ENCODE results near the gene BPI. TPM values are rescaled to one million over a fixed set of nuclear protein-coding genes. Genes with fewer than 3 reads are reported as not detected.

Gene BPI
- total RNA-seq, 4 donors from 2014 or later: 0.27 to 11.5 (median 3.5) TPM; not detected in 1

DNA sequence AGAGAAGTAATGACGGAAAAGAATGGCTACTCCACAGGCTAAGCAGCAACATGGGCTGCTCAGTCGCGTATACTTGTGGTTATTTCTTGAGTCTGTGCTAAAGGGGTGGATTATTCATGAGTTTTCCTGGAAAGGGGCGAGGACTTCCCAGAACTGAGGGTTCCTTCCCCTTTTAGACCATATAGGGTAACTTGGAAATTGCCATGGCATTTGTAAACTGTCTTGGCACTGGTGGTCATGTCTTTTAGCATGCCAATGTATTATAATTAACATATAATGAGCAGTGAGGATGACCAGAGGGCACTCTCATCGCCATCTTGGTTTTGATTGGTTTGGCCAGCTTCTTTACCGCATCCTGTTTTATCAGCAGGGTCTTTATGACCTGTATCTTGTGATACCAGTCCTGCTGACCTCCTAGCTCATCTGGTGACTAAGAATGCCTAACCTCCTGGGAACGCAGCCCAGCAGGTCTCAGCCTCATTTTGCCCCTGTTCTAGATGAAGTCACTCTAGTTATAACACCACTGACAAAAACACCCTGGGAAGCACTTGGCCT, 53.8 kb downstream of the BPI start:
- H3K27me3 ChIP-seq: no peaks in the 10 kb centered on the region
- no peak overlapping the region for H3K27ac ChIP-seq
- intact Hi-C loops (cut with DNase I; ENCODE audit: low total_unique reads): no loop called here
- H3K36me3 ChIP-seq: no peaks in the 10 kb centered on the region
- H3K9me3 ChIP-seq: no peaks in the 10 kb centered on the region
- no peak for DNase-seq
- no peak overlapping the region for H3K4me3 ChIP-seq
- H3K4me1 ChIP-seq: no peaks in the 10 kb centered on the region
- no peak for TF ChIP-seq POLR2A (IDR thresholded peaks at IDR 0.05)
- TF ChIP-seq, protein P1, sequence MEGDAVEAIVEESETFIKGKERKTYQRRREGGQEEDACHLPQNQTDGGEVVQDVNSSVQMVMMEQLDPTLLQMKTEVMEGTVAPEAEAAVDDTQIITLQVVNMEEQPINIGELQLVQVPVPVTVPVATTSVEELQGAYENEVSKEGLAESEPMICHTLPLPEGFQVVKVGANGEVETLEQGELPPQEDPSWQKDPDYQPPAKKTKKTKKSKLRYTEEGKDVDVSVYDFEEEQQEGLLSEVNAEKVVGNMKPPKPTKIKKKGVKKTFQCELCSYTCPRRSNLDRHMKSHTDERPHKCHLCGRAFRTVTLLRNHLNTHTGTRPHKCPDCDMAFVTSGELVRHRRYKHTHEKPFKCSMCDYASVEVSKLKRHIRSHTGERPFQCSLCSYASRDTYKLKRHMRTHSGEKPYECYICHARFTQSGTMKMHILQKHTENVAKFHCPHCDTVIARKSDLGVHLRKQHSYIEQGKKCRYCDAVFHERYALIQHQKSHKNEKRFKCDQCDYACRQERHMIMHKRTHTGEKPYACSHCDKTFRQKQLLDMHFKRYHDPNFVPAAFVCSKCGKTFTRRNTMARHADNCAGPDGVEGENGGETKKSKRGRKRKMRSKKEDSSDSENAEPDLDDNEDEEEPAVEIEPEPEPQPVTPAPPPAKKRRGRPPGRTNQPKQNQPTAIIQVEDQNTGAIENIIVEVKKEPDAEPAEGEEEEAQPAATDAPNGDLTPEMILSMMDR (IDR thresholded peaks at IDR 0.05): no peak

DNA sequence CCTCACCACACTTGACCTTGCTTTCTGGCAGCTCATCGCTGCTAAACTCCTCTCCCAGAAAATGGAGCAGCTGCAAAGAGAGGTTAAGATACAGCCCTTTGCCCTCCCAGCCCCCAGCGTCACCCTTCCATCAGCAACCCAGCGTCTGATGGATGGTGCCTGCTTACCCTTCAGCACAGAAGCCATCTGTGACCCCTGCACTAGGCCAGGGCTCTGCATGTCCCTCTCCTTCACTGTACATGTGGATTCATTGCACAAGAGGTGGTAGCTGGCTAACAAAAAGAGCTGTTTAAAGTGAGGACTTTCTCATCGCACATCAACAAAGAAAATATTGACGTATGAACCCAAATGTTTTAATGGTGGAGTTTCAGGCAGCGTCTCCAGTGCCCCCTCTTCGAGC, 54.6 kb downstream of the BPI start:
- Histone ChIP-seq H3K27ac (no peak overlapping the region), H3K36me3 (no peaks in the 10 kb centered on the region), H3K27me3 (no peaks in the 10 kb centered on the region), H3K9me3 (no peaks in the 10 kb centered on the region), H3K4me3 (no peak overlapping the region), H3K4me1 (no peaks in the 10 kb centered on the region)
- no peak for DNase-seq
- TF ChIP-seq POLR2A (IDR thresholded peaks at IDR 0.05): no peak
- TF ChIP-seq, protein P1 (IDR thresholded peaks at IDR 0.05): no peak
- intact Hi-C loops (cut with DNase I; ENCODE audit: low total_unique reads): no loop called here

DNA sequence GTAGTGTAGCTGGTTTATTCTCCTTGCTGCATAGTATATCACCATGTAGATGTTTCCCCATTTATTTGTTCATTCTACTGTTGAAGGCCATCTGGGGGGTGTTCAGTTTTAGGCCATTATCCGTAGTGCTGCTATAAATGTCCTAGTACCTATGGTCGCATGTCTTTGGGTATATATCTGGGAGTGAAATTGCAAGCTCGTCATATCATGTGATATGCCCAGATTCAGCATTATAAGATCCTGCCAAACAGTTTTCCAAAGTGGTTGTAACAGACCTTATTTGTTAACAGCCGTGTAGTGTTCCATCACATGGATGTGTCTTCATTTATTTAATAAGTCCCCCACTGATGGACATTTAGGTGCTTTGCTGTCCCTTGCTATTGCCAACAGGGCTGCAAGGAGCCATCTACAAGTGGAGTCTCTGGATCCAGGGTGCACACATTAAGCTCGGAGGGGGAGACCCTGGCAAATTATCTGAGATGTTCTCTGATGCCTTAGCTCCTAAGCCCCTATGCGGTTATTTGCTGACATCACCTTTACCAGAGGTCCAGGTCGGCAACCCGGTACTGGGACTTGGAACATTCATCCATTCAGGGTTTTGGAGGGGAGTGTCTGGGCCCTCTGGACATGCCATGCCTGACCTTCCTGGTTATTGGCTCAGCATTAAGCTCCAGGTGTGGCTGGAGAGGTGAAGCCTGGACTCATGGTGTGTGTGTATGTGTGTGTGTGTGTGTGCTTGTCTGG, 59.2 kb downstream of the BPI start:
- Histone ChIP-seq H3K36me3 (no peaks in the 10 kb centered on the region), H3K27me3 (no peaks in the 10 kb centered on the region)
- intact Hi-C loops (cut with DNase I; ENCODE audit: low total_unique reads): no loop called here

DNA sequence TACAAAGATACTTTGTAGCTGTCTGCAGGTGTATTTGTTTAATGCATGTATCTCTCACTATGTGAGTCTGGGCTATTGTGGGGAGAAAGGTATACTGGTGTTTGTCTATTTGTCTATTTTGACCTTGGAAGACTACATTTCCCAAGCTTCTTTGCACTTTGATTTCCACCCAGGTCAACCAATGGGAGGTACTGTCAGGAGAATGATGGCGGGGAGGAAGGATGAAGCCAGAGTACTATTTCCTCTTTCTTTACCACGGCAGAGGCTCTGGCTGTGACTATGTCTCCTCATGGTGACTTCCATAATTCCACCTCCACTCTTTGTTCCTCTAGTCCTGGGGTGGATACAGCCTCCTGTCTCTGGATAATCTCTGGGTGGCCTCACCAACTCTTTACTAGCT, 65.4 kb downstream of the BPI start:
- Histone ChIP-seq H3K9me3 (no peaks in the 10 kb centered on the region), H3K4me1 (no peaks in the 10 kb centered on the region), H3K27ac (no peak overlapping the region), H3K36me3 (no peaks in the 10 kb centered on the region), H3K4me3 (no peak overlapping the region), H3K27me3 (no peaks in the 10 kb centered on the region)
- no peak for DNase-seq
- intact Hi-C loops (cut with DNase I; ENCODE audit: low total_unique reads): no loop called here
- no peak for TF ChIP-seq POLR2A (IDR thresholded peaks at IDR 0.05)
- TF ChIP-seq, protein P1 (IDR thresholded peaks at IDR 0.05): no peak

More for the DNA sequence above, 59.2 kb downstream of the BPI start:
- no peaks in the 10 kb centered on the region for H3K4me1 ChIP-seq
- H3K27ac ChIP-seq: no peak overlapping the region
- DNase-seq: no peak
- TF ChIP-seq, protein P1 (IDR thresholded peaks at IDR 0.05): no peak
- no peak for TF ChIP-seq POLR2A (IDR thresholded peaks at IDR 0.05)
- no peak overlapping the region for H3K4me3 ChIP-seq
- H3K9me3 ChIP-seq: no peaks in the 10 kb centered on the region

DNA sequence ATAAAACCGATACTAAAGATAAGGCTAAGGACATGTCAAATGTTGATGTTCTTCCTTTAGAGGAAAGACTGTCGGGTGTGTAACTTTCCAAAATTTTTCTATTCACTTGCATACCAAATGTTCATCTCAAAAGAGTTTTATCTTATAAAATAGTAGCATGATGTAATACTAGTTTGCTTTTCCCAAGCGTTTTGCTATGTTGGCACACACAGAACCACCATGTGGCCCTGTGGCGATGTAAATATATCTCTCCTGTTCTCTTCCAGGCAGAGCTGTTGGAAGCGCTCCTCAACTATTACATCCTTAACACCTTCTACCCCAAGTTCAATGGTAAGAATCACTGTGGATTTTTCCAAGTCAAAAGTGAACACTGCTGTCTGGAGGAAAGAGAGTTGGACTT, 68.8 kb downstream of the BPI start:
- TF ChIP-seq, protein P1 (IDR thresholded peaks at IDR 0.05): no peak
- TF ChIP-seq POLR2A (IDR thresholded peaks at IDR 0.05): no peak
- DNase-seq: no peak
- Histone ChIP-seq H3K27ac (peak overlapping the region in 1 of 2 donors; percentile 33), H3K36me3 (no peaks in the 10 kb centered on the region), H3K4me1 (no peaks in the 10 kb centered on the region), H3K27me3 (no peaks in the 10 kb centered on the region), H3K4me3 (no peak overlapping the region), H3K9me3 (no peaks in the 10 kb centered on the region)
- intact Hi-C loops (cut with DNase I; ENCODE audit: low total_unique reads): no loop called here
